Amniotic epithelial cell (primary cell): ENCODE data around the gene SNAI3.
"Not testable (repeated sequence)": the region's sequence is repeated elsewhere in the genome, so short reads cannot be mapped to it uniquely, and the experiment has no call there.

Experiments used
- DNase-seq: peaks from one replicate; pipeline ENCODE4 v3.0.0-alpha.2; 2010; ENCODE audit warnings: low read depth

The SNAI3 gene

DNA sequence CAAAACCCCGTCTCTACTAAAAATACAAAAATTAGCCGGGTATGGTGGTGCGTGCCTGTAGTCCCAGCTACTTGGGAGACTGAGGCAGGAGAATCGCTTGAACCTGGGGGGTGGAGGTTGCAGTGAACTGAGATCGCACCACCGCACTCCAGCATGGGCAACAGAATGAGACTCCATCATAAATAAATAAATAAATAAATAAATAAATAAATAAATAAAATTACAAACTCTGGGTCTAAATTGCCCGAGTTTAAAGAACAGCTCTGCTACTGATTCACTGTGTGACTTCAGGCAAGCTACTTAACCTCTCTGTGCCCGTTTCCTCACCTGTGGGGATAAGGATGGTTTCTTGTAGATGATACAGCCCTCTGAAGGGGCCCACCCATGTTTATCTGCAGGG is 16.8 kb downstream of the SNAI3 start:
- not testable (repeated sequence) for DNase-seq

- no peak for DNase-seq
These were observed 18.8 kb downstream of the SNAI3 start for GRCh38 chr16:88667461-88667860.

- no peak for DNase-seq
These were observed 20.7 kb downstream of the SNAI3 start for GRCh38 chr16:88665570-88665969.

GRCh38 chr16:88665148-88665547 is 21.2 kb downstream of the SNAI3 start:
- DNase-seq = no peak

DNA sequence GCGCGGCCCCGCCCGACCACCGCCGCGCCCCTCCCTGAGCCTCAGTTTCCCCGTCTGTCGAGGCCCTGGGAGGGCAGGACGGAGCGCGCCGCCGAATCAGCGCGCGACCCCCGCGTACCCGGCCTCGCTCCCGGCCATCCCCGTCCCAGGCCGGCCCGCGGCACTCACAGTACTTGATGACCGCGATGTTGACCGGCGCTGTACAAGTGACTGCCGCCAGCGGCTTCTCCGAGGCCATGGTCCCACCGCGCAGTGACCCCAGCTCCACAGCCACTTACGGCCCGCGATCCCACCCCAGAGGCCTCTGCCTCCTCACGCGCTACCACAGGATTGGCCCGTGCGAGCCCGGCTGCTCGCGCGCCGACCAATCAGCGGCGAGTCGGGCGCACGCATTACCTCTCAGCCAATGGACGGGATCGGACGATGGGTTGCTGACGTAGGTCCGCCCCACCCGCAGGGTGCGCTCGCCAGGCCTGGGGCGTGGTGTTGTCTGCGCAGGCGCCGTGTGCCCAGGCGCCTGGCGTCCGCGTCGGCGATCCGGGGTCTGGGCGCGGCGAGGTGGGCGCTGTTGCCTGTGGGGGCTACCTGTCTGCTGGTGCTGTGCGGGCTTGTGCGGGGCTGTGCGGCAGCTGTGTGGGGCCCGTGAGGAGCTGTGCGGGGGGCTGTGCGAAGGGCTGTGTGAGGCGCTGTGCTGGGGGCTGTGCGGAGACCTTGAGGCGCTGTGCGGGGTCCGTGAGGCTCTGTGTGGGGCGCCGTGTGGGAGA is 23.3 kb downstream of the SNAI3 start, which contains the start of gene MVD:
TSS of gene MVD (minus strand) at position 249 of the 764 bp plus-strand sequence. CDS start at position 238, 11 bp downstream.
- DNase-seq = peak; percentile 95

DNA sequence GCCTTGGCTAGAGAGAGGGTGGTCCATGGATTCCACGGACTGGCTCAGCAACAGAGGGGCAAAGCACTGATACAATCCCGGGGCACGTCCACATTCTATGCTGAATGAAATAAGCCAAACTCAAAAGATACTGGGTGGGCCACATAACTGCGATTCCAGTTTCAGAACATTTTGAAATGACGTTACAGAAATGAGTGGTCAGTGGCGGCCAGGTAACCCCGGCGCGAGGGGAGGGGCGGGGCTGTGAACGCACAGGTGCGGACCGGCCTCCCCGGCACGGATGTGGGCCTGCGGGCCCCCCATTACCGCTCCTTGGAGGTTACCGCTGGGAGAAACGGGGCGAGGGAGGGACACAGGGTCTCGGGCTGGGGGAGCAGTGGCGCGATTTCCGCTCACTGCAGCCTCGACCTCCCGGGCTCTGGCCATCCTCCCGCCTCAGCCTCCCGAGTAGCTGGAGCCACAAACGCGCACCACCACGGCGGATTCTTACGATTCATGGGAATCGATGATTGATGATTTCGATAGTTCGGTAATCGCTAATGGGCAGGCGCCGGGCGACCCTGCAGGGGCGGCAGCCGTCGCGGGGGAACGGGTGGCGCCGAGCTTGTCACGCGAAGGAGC is 24.0 kb downstream of the SNAI3 start:
- no peak for DNase-seq

- DNase-seq = no peak
These were observed 24.8 kb downstream of the SNAI3 start for GRCh38 chr16:88661468-88661867.

GRCh38 chr16:88659160-88659559 is 27.1 kb downstream of the SNAI3 start:
- DNase-seq = no peak

- no peak for DNase-seq
These were observed 27.6 kb downstream of the SNAI3 start for GRCh38 chr16:88658714-88659113.

DNA sequence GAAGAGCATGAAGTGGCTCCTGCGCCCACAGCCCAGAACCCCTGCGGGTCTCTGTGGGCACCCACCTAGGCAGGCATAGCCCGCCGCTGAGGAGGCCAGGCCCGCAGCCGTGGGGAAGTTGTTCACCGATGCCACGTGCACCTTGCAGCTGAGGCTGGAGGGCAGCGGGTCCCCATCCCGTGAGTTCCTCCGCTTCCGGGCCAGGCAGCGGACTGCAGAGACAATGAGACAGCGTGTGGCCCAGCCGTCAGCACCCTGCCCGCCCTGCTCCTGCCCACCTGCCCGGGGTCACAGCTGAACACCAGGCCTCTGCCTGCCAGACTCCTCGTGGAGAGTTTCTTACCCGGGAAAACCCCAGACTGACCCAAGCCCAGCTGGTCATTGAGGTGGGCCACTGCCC is 28.9 kb downstream of the SNAI3 start:
- no peak for DNase-seq

GRCh38 chr16:88656291-88656980 is 29.9 kb downstream of the SNAI3 start:
- DNase-seq = no peak

DNA sequence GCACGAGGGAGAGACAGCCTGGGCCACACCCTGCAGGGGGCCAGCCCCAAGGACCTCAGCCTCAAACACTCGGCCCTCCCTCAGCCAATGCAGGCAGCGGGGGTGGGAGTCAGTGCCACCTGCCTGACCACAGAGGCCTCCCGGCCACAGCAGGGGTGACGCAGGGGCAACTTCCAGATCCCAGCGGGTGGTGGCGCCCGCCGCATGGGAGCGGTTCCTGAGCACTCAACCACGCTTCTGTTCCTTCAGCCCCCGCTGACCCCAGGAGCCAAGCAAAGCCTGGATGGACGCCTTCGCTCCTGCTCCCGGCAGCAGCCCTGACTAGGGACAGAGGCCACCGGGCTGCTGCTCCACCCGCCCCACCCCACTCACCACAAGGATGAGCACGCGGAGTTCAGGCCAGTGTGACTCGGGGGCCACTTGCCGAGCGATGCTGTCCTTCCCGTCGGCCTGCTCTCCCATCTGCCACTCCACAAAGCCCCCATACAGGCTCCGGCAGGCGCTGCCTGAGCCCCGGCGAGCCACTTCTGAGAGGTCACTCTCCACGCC is 30.5 kb downstream of the SNAI3 start:
- no peak for DNase-seq

DNA sequence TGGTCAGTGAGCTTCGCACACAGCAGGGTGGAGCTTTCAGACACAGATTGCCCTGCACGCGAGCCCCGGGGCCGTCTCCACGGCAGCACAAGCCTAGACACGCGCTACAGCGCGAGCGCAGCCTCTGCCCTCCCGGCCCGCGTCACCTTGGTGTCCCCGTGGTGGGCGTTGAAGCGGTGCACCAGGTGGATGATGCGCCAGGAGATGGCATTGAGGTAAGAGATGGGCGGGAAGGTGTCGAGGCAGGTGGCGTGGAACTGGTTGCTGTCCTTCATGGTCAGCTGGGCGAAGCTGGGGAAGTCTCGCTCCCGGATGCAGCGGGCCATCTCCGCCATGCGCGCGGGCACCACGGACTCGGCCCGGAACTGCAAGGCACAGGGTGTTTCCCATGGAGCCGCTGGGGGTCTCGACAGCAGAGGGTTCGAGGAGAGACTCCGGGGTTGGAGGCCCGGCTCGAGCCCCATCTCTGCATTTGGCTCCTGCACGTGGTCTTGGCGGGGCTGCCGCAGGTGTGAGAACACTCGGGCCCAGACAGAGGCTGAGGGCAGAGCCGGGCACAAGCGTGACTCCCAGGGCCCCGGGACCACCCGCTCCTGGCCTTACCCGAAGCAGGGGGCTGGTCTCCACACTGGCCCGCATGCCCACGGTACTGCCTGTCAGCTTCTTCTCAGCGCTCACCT is 31.1 kb downstream of the SNAI3 start:
- DNase-seq = no peak

GRCh38 chr16:88654363-88655052 is 31.8 kb downstream of the SNAI3 start:
- DNase-seq = no peak

DNA sequence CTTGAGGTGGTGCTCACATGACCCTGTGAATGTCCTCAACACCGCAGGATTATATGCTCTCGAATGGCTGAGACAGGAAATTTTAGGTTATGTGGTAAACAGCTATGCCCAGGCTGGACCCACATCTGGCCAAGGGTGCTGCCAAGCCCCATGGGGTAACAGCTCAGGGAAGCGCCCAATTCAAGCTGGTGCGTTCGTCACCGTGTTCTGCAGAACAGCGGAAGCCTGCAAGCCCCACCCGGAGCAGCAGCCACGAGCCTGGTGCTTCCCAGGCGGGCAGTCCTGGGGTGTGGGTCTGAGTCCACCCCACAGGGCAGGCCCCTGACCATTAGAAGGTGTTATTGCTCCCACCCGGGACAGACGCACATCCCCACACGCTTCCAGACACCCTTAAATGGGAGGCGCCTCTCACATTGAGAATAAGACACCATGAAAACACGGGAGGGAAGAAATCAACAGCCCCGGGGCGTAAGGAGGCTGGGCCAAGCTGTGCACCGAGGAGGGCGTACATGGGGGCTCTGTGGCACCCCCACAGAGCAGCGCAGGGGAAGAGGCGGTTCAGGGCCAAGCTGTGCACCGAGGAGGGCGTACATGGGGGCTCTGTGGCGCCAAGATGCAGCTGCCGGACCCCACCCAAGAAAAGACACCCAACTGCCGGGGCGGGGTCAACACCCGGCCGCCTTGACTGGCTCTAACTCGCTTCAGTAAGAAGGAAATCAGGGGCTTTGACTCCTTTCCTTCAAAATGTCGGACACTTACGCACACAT is 32.5 kb downstream of the SNAI3 start:
- DNase-seq = no peak

DNA sequence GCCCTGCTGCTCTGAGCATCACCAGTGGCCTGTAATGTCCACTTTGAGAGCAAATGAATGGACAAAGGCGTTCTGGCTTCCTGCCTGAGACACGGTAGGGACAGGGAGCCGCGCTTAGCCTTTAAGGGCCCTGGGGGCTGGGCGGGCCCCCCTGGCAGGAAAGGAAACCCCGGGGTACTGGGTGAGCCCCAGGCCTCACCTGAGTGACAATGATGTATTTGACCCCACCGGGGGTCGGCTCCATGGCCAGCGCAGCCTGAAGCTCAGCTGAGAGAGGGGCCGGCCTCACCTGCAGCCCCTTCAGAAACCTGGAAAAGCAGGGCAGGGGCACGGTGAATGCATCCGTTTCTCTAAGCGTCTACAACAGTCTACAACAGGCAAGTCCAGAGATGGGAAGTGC is 33.2 kb downstream of the SNAI3 start:
- no peak for DNase-seq

- no peak for DNase-seq
These were observed 33.6 kb downstream of the SNAI3 start for GRCh38 chr16:88652762-88653063.

DNA sequence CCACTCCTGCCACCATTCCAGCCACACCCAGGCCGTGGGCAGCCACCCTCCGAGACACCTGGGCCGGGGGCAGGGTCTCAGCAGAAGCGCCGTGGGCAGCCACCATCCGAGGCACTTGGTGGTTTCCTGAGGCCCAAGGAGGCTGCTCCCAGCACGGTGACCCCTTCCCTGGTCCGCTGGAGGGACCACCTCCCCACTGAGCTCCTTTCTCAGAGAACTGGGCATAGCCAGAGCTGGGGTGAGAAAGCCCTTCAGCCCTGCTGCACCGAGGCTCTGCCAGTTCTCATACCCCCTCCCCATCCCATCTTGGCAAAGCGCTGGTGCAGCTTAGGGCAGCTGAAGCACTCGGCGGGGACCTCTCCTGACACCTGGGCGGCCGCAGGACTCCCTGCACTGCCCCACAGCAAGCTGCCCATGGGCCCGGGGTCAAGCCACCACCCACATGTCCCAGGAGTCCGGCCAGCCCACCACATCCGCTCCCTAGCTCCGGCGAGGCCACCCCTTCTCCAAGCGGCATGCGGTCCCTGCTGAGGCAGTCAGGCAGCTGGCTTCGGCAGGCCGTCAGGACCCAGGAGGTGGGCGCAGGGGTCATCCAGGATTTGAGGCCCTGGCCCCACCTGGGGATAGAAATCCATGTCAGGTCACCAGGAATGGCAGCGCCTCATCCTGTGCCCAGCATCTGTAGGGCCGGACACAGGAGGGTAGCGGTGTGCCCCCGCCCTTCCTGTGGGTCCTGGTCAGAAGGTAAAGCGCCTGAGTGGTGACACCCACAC is 34.1 kb downstream of the SNAI3 start:
- no peak for DNase-seq

DNA sequence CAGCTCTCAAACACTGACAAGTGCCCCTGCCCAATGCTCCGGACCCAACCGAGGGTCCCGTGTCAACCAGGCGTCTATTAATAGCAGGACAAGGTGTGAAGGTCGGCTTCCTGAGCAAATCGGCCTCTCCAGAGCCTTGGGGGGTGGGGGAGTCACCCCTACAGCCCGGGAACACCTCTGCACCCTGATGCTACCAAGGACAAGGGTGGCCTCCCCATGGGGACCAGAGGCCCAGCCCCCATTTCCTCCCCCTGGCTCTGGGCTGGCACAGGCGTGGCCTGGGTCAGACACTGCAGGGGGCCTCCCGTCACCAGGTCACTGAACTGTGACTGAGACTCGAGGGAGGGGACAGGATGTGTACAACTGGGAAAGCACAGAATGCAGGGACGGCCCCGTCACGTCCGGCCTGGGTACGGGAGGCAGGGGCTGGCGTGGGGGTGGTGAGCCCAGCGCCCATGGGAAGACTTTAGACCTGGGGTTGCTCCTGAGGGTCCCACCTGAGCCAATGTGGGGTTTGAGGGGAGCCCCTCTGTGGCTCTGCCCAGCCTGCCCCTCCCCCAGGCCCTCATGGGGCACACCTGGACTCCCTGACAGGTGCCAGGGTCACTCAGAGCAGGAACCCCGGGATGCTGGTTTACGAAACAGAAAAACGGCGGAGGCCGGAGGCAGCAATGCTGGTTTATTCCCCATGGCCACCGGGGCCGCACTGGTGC is 34.9 kb downstream of the SNAI3 start:
- DNase-seq = no peak
